NCI-H510A treated with DMSO at 0.1 percent for 48 hours (cell line): ENCODE measurements around the gene SBF2.

Source experiments
- DNase-seq: peaks from one replicate; lab custom pipeline; 2025; lab: John Stamatoyannopoulos, UW

The SBF2 gene

DNA sequence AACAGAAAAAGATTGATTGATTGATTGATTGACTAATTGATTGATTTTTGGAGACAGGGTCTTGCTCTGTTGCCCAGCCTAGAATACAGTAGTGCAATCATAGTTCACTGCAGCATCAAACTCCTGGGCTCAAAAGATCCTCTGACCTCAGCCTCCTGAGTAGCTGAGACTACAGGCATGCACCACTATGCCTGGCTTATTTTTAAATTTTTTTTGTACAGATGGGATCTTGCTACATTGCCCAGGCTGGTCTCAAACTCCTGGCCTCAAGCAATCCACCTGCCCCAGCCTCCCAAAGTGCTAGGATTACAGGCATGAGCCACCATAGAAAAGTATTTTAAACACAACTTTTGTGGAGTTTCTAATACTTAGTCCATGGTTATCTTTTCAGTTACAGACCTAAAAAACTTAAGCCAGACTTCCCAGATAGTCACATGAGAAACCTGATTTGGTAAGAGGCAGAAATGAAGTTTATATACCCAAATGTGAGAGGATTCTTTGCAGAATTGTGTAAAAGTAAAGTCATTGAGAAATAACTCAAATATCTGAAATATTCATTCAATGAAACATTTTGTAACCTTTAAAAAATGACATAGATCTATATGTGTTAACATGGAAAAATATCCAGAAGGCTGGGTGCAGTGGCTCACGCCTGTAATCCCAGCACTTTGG lies 443.7 kb downstream of the SBF2 start:
- DNase-seq = no peak

DNA sequence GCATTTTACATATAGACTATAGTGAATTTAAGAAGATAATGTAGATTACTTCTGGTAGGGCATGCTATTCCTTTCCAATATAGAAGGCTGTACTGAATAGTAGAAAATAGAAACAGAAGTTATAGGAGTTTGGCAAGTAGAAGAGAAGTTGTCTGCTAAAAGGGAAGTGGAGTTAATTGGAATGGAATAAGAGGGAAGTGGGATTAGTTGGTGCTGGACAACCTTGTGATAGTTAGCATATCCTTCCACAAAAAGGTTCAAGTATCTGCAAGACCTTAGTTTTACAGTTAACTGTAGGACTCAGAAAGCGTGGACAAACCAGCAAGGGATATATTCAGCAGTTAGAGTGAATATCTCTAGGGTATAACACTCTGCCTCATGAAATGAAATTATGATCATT lies 444.6 kb downstream of the SBF2 start:
- DNase-seq = no peak

DNA sequence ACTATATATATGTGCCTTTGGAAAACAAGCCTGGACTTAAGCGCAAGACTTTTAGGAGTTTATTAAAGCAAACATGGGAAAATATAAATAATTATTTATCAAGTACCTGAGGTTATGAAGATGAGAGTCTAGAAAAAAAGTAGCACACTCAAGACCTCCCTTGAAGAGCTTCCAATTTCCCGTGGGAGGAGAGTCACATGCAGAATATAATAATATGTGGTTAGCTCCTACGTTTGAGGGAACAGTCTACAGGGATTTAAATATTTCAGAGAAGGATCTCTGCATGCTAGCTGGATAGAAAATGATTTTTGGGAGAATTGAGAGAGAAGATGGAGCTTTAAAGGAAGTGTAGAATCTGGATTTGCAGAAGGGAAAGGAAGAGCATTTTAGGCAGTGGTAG lies 446.4 kb downstream of the SBF2 start:
- no peak for DNase-seq

DNA sequence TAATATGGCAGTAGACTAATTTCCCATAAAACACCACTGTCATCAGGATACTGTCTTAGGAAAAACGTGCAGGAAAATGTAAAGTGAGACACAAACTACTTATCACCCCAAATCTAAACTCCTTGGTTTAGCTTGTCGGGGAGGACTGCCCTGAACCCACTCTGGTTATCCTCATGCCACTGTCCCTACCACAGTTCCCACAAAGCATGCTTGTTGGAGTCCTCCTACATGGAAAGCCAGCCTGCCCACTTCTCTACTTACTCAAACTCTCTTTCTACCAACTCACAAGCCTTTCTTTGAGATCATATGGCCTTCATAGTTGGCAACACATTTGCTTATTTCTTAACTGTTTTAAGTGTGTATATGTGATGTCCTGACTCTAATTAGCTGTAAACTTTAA lies 451.1 kb downstream of the SBF2 start:
- DNase-seq = no peak

DNA sequence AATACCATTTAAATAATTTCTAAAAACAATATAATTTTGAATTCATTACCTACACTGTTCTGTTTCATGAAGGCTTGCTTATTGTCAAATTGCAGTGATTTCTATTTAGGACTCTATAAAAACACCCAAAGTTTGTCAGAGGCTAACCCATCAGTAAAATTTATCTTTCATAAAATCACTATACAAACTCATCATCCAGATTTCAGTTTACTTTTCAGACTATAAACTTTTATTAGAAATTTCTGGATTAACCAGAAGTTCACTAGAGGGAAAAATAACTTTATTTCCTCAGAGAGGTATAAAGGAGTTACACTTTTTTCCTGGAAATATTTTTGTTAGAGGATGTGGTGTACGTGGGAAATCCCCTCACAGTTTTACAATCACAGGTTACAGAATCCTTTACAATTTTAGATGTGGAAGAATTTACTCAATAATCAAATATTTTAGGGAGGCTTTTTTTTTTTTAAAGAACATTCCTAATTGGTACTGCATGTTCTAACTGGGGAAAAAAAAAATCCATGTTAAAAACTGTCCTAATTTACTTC lies 453.5 kb downstream of the SBF2 start:
- no peak for DNase-seq

DNA sequence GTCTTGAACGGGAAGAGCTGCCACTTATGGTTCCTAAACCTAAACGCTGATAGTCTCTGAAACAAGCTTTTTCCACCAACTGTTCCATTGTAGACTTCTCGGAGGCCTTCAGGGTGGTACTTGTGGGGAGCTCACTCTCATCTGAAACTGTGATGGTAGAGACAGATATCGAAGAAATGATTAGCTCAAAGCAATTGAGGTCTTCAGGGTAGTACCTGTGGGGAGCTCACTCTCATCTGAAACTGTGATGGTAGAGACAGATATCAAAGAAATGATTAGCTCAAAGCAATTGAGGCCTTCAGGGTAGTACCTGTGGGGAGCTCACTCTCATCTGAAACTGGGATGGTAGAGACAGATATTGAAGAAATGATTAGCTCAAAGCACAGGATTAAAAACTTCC lies 454.5 kb downstream of the SBF2 start:
- DNase-seq = no peak

DNA sequence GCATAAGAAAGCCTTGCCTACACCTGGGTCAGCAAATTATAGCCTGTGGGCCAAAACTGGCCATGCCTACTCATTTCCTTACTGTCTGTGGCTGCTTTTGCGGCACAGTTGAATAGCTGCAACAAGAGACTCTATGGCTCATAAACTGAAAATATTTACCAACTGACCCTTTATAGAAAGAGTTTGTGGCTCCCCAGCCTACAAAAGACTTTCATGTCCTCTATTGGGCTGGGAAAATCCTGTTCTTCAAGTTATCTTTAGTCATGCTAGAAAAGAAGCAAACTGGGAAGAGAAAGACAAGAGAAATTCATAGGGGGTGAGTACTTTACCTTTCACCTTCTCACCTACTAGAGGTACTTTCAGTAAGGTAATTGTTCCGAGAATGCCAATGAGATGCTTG lies 455.1 kb downstream of the SBF2 start:
- DNase-seq = no peak

DNA sequence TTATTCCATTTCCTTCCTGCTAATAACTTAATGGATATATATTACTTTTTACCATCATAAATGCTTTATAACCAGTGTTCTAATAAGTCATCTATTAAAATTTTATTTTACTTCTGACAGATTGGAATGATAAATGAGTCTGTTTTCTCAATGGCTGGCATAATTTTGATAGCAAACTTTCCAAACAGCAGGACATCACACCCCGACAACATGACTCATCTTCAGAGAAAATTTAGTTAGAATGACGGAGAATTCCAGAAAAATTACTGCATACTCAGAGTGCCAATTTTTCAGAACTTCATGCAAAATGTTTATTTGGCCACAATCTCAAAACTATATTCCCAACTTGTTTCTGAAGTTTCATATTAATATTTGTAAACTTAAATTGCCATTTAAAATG lies 455.8 kb downstream of the SBF2 start:
- no peak for DNase-seq

DNA sequence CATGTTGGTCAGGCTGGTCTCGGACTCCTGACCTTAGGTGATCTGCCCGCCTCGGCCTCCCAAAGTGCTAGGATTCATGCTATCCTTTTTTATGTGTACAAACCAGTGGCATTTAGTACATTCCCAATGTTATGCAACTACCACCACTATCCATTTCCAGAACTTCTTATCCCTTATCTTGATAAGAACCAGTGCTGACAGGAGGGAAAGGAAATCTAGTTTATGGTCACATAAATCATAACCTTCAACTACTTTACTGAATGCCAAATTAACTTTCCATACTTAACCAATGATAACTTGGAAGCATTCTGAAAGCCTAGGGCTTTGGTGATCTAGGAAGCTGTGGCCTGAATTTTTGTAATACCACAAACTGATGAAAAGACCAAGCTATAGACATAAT lies 459.7 kb downstream of the SBF2 start:
- no peak for DNase-seq

DNA sequence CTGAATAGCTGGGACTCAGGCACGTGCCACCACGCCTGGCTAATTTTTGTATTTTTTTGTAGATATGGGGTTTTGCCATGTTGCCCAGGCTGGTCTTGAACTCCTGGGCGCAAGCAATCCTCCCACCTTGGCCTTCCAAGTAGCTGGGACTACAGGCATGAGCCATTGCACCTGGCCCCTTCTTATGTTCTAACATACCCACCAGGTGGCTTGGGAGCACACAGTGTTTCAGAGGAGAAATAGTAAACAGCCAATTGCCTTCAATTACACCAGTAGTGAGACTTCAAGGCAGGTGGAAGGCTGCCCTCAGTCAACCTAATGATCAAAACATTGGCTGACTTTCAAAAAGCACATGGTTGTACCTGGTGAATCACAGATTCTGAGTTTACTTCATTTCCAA lies 462.9 kb downstream of the SBF2 start:
- DNase-seq = no peak

DNA sequence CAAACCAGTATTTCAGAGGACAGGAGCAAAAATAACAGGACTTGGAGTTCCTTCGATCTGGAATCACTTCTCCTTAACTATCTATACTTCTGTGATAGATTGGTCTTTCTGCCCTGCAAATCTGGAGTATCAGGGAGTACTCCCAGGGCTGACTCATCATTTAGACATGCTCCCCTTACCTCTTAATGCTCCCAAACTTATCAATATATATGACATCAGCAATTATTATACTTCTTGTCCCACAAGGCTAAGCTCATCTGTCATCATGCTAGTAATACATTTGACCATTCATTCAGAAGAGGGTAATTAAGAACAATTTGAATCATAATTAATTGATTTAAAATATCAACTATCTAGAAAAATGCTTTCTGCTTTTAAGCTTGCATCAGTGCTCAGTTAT lies 466.3 kb downstream of the SBF2 start:
- DNase-seq = no peak

DNA sequence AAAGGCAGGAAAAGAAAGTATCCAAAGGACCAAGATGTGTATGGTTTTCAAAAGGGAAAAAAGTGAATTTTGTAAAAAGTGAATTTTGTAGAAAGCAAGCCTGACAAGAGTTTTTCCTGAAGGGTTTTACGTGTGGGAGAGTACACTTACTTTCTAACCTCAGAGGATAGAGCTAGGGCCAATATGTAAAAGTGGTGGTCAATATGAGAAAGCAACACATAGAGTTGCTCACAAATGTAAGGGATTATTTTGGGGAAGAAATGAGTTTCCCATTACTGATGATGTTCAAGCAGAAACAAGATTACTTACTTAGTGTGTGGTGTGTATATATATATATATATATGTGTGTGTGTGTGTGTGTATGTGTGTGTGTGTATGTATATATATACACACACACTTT lies 467.6 kb downstream of the SBF2 start:
- DNase-seq = no peak

DNA sequence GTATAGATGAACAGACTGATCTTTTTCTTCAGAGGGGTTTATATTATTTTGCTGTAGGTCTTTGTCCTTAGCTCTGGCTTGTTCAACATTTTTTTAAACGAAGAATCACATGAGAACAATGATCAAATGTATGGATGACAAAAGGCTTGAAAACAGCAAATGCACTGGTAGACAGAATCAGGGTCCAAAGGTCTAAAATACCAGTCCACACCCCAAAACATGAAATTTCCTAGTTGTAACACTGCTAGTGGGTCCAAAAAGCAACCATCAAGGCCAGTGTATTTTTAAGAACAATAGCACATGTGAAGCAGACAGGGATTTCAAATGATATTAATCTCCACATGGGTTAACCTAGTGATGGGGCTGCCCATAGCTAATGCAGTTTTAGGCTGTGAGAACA lies 468.1 kb downstream of the SBF2 start:
- DNase-seq = no peak

DNA sequence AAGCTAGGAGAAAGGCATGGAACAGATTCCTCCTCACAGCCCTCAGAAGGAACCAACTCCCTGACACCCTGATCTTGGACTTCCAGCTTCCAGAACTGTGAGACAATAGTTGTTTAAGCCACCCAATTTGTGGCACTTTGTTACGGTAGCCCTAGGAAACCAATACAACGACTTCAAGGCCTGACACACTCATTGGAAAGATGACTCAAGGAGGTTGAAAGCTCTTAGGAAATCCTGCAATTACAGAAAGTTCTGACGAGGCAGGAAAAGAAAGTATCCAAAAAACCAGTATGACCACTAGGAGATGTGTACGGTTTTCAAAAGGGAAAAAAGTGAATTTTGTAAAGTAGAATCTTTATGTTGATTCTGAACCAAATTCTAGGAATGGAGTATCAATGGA lies 468.7 kb downstream of the SBF2 start:
- DNase-seq = no peak

DNA sequence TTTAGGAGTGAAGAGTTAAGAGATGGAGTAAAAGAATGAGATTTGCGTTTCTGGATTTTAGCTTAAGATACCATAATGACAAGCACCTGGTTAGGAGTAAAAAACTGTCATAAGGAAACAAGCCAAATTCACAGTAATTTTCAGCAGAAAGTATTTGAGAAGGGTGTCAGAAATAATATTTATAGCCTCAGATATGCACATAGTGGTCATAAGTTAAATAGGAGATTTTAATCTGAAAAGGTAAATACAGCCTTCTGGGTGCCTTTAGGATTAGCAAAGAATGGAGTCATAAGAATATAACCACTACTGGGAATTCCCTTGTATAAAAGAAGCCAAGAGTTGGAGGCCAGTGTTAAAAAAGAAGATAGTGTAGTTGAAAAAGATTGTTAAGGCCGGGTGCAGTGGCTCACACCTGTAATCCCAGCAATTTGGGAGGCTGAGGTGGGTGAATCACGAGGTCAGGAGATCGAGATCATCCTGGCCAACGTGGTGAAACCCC lies 470.1 kb downstream of the SBF2 start:
- no peak for DNase-seq

DNA sequence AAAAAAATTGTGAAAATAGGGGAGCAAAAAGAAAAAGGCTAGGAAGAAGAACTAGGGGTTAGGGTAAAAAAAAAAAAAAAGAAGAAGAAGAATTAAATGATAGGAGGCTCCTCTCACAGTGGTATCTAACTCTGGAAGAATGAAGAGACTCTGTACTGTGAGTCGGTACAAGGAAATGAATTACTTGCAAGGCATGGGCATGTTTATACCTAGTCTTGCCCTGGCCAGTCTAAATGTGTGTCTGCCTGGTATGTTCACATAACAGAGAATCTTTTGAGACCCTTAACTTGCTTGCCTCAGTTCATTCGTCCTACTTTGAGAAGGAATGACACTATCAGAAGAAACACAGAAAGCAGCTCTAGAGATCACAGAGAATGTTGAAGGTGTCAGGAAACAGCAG lies 470.6 kb downstream of the SBF2 start:
- DNase-seq = no peak

DNA sequence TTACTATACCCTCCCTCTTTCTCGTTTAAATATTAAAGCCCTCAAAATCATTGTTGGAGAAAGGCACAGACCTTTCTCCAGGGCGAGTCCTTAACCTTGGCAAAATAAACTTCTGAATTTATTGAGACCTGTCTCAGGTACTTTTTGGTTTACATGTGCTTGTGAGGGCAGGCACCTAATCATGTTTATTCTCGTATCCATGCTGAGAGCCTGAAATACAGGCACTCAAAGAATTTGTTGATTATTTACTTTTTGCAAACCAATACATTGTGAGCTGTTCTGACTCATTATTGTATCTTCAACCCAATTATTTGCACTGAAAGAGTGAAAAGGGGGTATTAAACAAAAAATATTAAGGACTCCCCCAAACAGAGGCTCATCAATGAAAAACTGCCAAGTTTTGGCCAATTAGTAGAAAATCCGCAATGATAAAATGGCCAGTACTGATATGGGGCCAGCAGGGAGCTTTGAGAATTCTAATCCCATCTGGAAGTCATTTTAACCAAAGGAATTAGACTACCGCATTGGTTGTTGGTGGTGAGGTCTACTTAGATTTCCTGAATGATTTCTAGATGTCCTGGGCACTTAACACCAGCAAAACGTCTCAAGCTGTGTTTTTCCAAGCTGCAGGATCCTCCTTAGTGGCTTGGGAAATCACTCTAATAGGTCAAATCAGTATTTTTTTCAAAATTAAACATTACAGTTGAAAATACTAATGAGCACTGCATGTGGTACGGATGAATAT lies 472.8 kb downstream of the SBF2 start:
- no peak for DNase-seq

DNA sequence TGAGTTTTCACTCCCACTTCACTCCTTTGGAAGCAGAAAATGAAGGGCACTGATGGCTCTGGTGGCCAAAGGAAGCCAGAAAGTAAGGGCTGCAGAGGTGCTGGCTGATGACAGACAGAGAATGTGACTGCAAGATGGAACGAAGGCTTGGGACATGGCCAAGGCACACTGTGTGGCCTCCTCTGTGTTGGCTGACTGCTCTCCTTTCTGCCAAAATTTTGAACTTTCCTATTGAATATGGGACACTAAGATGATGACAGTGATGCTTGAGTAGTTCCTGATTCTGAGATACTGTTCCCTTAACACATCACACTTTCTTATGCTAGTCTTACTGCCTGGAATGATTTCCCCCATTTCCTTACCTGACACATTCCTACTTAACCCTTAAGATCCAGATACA lies 473.8 kb downstream of the SBF2 start:
- DNase-seq = no peak

DNA sequence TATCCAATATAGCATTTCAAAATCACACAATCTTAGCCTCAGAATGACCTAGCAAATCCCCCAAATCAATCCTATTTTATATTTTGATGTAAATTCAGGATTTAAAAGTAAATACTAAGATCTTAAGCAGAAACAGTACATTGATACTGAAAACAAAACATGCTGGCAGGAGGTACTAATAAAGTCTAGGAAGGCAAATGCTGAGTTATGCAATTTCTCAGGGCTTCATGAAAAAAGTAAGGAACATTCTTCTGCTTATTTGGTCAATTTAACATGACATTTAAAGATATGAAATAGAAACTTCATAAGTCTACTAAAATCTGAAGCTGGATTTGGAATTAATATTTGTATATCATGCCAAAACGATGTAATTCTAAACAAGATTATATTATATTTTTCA lies 476.8 kb downstream of the SBF2 start:
- no peak for DNase-seq

DNA sequence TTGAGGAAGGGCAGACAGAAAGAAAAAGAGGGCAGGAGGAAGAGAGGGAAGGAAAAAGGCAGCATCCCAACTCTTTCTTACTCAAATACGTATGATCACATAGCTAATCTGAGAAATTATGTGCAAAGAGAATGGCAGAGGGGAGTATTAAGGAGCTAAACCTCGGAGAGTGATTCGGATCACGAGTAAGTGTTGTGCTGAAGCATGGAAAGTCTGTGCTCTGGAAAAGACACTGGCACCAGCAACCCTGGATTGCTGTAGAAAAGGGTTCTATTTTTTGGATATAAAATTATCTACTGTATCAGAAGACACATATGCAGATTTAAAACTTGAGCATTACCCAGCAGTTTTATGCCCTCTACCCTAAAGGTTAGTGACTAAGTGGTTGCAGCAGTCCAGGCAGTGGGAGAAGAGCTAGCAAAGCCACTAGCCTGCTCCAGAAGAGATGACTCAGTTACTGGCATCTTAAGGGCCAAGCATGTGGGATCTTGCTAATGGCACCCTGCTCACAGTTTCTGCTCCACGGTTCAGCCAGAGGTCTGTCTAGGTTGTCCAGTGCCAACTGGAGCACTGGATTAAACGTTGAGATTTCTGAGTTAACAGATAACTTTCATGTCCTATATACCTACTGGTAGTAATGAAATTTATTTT lies 478.4 kb downstream of the SBF2 start:
- DNase-seq = no peak

DNA sequence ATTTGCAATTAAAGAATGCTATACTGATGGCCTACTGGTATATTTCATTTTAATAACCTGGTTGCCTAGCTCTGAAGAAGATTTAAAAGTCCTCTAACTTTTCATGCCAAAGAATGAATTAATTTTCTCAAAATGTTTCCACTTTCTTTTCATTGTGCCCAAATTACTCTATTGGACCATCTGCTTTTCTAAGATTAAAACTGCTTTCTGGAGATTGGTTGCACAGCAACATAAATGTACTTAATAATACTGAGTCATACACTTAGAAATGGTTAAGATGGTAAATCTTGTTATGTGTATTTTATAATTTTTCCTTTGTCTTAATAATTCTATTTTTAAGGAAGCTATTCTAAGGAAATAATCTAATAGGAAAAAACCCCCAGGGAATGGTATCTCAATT lies 479.9 kb downstream of the SBF2 start:
- DNase-seq = no peak

DNA sequence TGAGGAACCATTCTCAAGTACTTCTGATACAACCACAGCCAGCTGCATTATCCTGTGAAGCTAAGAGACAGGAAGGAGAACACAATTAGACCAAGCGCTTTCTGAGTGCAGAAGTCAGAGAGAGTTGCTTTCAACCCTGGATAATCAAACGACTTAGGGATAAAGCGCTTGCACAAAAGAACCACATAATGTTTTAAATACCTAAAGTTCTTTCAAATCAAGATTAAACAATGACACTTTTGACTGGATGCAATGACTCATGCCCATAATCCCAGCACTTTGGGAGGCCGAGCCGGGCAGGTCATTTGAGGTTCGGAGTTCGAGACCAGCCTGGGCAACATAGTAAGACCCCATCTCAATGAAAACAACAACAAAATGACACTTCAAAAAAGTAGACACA lies 485.1 kb downstream of the SBF2 start:
- DNase-seq = no peak
